K562 (cell line): ENCODE results near the gene SPDL1. TPM values are rescaled to one million over a fixed set of nuclear protein-coding genes. Genes with fewer than 3 reads are reported as not detected.
A peak's percentile ranks its signal among the peaks of the same experiment; 100 is the strongest.

Source experiments
- ATAC-seq: fragments of 200-7000 bp; cut with Tn5 transposase; 3 replicates; pipeline ENCODE4 v1.9.1; 2020; ENCODE audit warnings: moderate library complexity
- BruUV-seq: library from RNA; stranded (reverse); fragments of 400-500 nt; replicated peaks from 2 replicates; lab custom pipeline; 2021; lab: Mats Ljungman, UMichigan
- CTCF ChIA-PET: fragments of 300-600 bp; formaldehyde crosslinking; extraction: SDS; loops from one replicate; lab custom pipeline; 2021; ENCODE audit warnings: low intra/inter-chr PET ratio; lab: Yijun Ruan, JAX
- POLR2A ChIA-PET: fragments of 300-600, 350-650 bp; sonication (Branson Sonifier 250); formaldehyde crosslinking; extraction: SDS; loops from one replicate; lab custom pipeline; 2021; ENCODE audit warnings: antibody characterized with exemption, inconsistent platforms; lab: Yijun Ruan, JAX
- DNase-seq, 4 experiments: peaks; one replicate each; pipeline versions ENCODE4 v3.0.0 to v3.0.0-alpha.2; 2011 to 2018; ENCODE audit warnings: low spot score in 3 of 4, mixed read lengths in 3 of 4; ENCODE audit errors: extremely low read depth in 1 of 4
- FAIRE-seq: peaks from 2 replicates; lab custom pipeline; 2011; peaks lifted over from hg19 to GRCh38; lab: Jason Lieb, UNC
- H2AFZ ChIP-seq: 2 replicates; pipeline ENCODE4 v1.6.0; 2011; ENCODE audit warnings: low read depth, low read length, control low read depth, inconsistent platforms
- H3K27ac ChIP-seq: fragments of 200-600 bp; 3 replicates; pipeline ENCODE4 v1.8.0; 2011; ENCODE audit warnings: low read depth, mild to moderate bottlenecking, control low read depth, inconsistent platforms, low read length, moderate library complexity, mixed read lengths; ENCODE audit errors: extremely low read depth
- H3K27me3 ChIP-seq, 2 experiments: fragments of 300-600 bp in 1 of 2; 2 replicates in 1 of 2; 3 replicates in 1 of 2; pipeline versions ENCODE4 v1.6.0 to v1.8.0; 2011; ENCODE audit warnings: inconsistent platforms in 2 of 2, low read length in 2 of 2, mild to moderate bottlenecking in 1 of 2, mixed read lengths in 1 of 2, moderate library complexity in 1 of 2; ENCODE audit not compliant: control insufficient read depth in 2 of 2, insufficient read depth in 2 of 2
- H3K36me3 ChIP-seq: fragments of 300-600 bp; 3 replicates; pipeline ENCODE4 v1.8.0; 2011; ENCODE audit warnings: mild to moderate bottlenecking, low read length, inconsistent platforms; ENCODE audit not compliant: control insufficient read depth, insufficient read depth
- H3K4me1 ChIP-seq, 2 experiments: fragments of 200-600 bp in 1 of 2; replicated peaks in 1 of 2; 2 replicates in 1 of 2; 3 replicates in 1 of 2; pipeline versions ENCODE4 v1.5.1 to v1.8.0; 2011; ENCODE audit warnings: inconsistent platforms in 2 of 2, low read length in 2 of 2, mild to moderate bottlenecking in 1 of 2, mixed read lengths in 1 of 2, moderate library complexity in 1 of 2; ENCODE audit not compliant: control insufficient read depth in 2 of 2, insufficient read depth in 2 of 2
- H3K4me2 ChIP-seq: 2 replicates; pipeline ENCODE4 v1.6.1; 2011; ENCODE audit warnings: low read length, control low read depth, inconsistent platforms, mixed read lengths; ENCODE audit not compliant: insufficient read depth
- H3K4me3 ChIP-seq: fragments of 200-600 bp; sonication (generic), shearing (Covaris generic); 2 replicates; pipeline ENCODE4 v1.5.1; 2016; ENCODE audit warnings: control low read depth, inconsistent platforms
- H3K79me2 ChIP-seq: fragments of 200-600 bp; 3 replicates; pipeline ENCODE4 v1.8.0; 2011; ENCODE audit warnings: low read length, inconsistent platforms; ENCODE audit not compliant: control insufficient read depth, insufficient read depth
- H3K9ac ChIP-seq, 2 experiments: 2 replicates each; pipeline versions ENCODE4 v1.6.0 to v1.6.1; 2011; ENCODE audit warnings: low read depth in 2 of 2, low read length in 2 of 2, control low read depth in 1 of 2, inconsistent platforms in 1 of 2, mild to moderate bottlenecking in 1 of 2, mixed read lengths in 1 of 2; ENCODE audit not compliant: insufficient read depth in 1 of 2
- H3K9me1 ChIP-seq: one replicate; pipeline ENCODE4 v1.6.0; 2011; ENCODE audit warnings: inconsistent platforms, mild to moderate bottlenecking, low read length, moderate library complexity; ENCODE audit not compliant: control insufficient read depth, insufficient read depth
- H3K9me3 ChIP-seq: replicated peaks from 2 replicates; pipeline ENCODE4 v1.5.1; 2011; ENCODE audit warnings: low read depth, low read length, inconsistent platforms; ENCODE audit not compliant: control insufficient read depth, insufficient read depth
- H4K20me1 ChIP-seq: replicated peaks from 2 replicates; pipeline ENCODE4 v1.6.1; 2011; ENCODE audit warnings: low read length, inconsistent platforms, mixed read lengths; ENCODE audit not compliant: control insufficient read depth, insufficient read depth
- GABPB2 ChIP-seq: fragments of 250-450 bp; sonication (Bioruptor Pico); conservative IDR thresholded peaks from 2 replicates; pipeline ENCODE4 v1.5.1; 2021; ENCODE audit warnings: mild to moderate bottlenecking
- HES1 ChIP-seq: fragments of 450-650 bp; IDR thresholded peaks from 2 replicates; pipeline ENCODE4 v1.6.1; 2016; ENCODE audit warnings: low read depth, mild to moderate bottlenecking, moderate library complexity
- MAFF ChIP-seq: IDR thresholded peaks from 2 replicates; pipeline ENCODE4 v1.6.1; 2012; ENCODE audit warnings: low read length, improper control_type of control experiment
- RERE ChIP-seq: sonication (generic); formaldehyde crosslinking; IDR thresholded peaks from 2 replicates; pipeline ENCODE4 v1.8.0; 2023; ENCODE audit warnings: missing genetic modification reagents, mild to moderate bottlenecking, borderline replicate concordance
- WGBS: fragments of 100-300 bp; shearing (Covaris generic); methylation state at CpG from one replicate; pipeline ENCODE4 v1.1.6; 2016; ENCODE audit warnings: low coverage, mixed read lengths; ENCODE audit not compliant: insufficient coverage; ENCODE audit errors: missing lambda C conversion rate; 5-methylcytosine and 5-hydroxymethylcytosine counted together
- in situ Hi-C: fragments of 300-500 bp; cut with MboI; formaldehyde crosslinking; loops from 4 replicates; pipeline ENCODE4 v1.15.0; 2018; ENCODE audit warnings: inconsistent platforms, mixed read lengths
- intact Hi-C: fragments of 100-400 bp; cut with micrococcal nuclease; formaldehyde crosslinking; loops from 2 replicates; pipeline ENCODE4 v1.14.2; 2022
- polyA plus RNA-seq, 8 experiments: library from polyadenylated mRNA; depleted of rRNA in 4 of 8; stranded (reverse) in 5 of 8; unstranded in 3 of 8; fragments of >200 nt; fragmentation: Nextera tagmentation in 2 of 8; fragmentation: Illumina TruSeq in 1 of 8; extraction: Ambion mirVana in 2 of 8; extraction: Trizol in 1 of 8; gene quantifications; 2 replicates each; pipeline versions ENCODE4 v1.2.1 to v1.2.3, GENCODE V29; 2011 to 2014; ENCODE audit warnings: inconsistent platforms in 1 of 8, missing spikeins in 1 of 8
- total RNA-seq, 7 experiments: library from RNA; depleted of rRNA in 6 of 7; stranded (reverse); fragments of >200 nt in 6 of 7; fragmentation: Illumina TruSeq in 2 of 7; extraction: Trizol in 2 of 7; gene quantifications; 2 replicates each; pipeline versions ENCODE4 v1.2.1 to v1.2.3, GENCODE V29; 2011 to 2021; ENCODE audit warnings: low replicate concordance in 1 of 7

Gene SPDL1
- total and polyA plus RNA-seq, 9 of the 15 experiments (the other 6 are each of a cell fraction or from before 2014, with no cell fraction given), result 32.4 to 59.6 (median 49.0) TPM

GRCh38 chr5:169651526-169651925 is 68.0 kb downstream of the SPDL1 start:
- DNase-seq (no peak), ATAC-seq (no peak), FAIRE-seq (no peak)
- no peaks in the 10 kb centered on the region for H3K9me3 ChIP-seq
- peak overlapping the region; percentile 24; the same call in 1 of the 2 replicates for H2AFZ ChIP-seq
- ChIA-PET CTCF (no interaction called here), POLR2A (interaction anchor here (1.0 kb wide), 1 partner anchor 8 kb away, joined by 3 read pairs; no protein-coding TSS in a partner anchor)
- H3K4me3 ChIP-seq, result no peak overlapping the region
- peak overlapping the region in 1 of 2 experiments; percentile 59; a peak in 1 of 4 replicates for H3K9ac ChIP-seq
- peaks cover 11 to 44% of the 10 kb centered on the region in 2 experiments for H3K4me1 ChIP-seq
- BruUV-seq, result no TSS peak
- H3K36me3 ChIP-seq, result no peaks in the 10 kb centered on the region
- H3K4me2 ChIP-seq, result peak overlapping the region; percentile 51
- intact Hi-C loops, result no loop called here
- peaks cover 7% of the 10 kb centered on the region; the same call in 1 of the 2 replicates for H4K20me1 ChIP-seq
- peak overlapping the region; percentile 54; the same call in 2 of the 3 replicates for H3K27ac ChIP-seq
- H3K79me2 ChIP-seq, result no peaks in the 10 kb centered on the region; the same call in 1 of the 3 replicates
- no peaks in the 10 kb centered on the region for H3K9me1 ChIP-seq
- 34% methylated on average over 4 of the region's 5 CpGs for WGBS
- no peak for TF ChIP-seq RERE (CRISPR knock-in tag)
- TF ChIP-seq MAFF, result no peak
- TF ChIP-seq GABPB2 (CRISPR knock-in tag), result no peak
- TF ChIP-seq HES1, result no peak
- in situ Hi-C loops, result no loop called here
- no peaks in the 10 kb centered on the region for H3K27me3 ChIP-seq
